GM21360 (cell line): ENCODE measurements around the gene MIEF2.
A peak's percentile ranks its signal among the peaks of the same experiment; 100 is the strongest.
"Not testable (repeated sequence)": the region's sequence is repeated elsewhere in the genome, so short reads cannot be mapped to it uniquely, and the experiment has no call there.

Experiments used
- ATAC-seq: cut with Tn5 transposase; IDR thresholded peaks from one replicate; pipeline ENCODE4 v1.9.1; 2021; ENCODE audit warnings: mild to moderate bottlenecking, moderate library complexity; ENCODE audit not compliant: unreplicated experiment

MIEF2 gene, protein sequence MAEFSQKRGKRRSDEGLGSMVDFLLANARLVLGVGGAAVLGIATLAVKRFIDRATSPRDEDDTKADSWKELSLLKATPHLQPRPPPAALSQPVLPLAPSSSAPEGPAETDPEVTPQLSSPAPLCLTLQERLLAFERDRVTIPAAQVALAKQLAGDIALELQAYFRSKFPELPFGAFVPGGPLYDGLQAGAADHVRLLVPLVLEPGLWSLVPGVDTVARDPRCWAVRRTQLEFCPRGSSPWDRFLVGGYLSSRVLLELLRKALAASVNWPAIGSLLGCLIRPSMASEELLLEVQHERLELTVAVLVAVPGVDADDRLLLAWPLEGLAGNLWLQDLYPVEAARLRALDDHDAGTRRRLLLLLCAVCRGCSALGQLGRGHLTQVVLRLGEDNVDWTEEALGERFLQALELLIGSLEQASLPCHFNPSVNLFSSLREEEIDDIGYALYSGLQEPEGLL

DNA sequence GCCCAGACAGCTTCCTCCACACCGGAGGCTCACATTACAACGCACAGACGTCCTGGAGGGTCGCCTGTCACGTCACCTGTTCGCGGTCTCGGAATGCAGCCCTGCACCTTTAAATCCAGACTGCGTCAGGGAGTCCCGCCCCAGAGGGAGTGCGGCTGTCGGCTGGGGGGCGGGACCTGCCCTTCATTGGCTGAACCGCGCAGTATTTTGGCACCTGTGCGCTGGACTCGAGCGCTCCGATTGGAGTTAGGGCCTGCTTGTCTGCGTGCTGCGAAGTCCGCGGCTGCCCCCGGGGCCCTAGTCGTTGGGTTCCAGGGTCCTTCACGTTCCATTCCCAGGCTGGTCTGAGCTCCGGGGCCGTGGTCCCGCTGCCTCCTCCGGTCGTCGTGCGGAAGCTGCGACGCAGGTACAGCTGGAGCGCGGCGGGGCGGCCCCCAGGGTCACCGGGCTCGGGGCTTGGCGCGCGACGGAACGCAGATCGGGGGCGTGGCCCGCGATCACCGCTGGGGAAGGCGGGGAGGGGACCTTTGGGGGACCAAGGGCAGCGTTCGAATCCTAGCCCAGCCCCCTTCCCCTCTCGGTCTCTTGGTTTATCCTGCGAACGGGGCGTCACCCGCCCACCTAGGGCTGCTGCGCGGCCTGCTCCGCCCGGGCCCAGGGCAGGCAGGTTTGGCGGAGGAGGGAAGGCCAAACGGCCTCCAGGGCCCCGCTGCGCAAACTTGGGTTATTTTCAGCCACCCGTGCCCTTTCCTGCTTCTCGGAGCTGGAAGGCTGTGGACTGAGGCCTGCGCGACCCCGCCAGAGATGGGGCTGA lies at the start of gene MIEF2:
TSS of gene MIEF2 (plus strand) at position 331 of the 814 bp plus-strand sequence. CDS start 2,059 bp downstream, outside the sequence.
- ATAC-seq = peak; percentile 73

- no peak for ATAC-seq
These were observed 46.7 kb upstream of the MIEF2 start for GRCh38 chr17:18213666-18214270.

- ATAC-seq = not testable (repeated sequence)
These were observed 43.6 kb upstream of the MIEF2 start for GRCh38 chr17:18216906-18217305.

- no peak for ATAC-seq
These were observed 42.9 kb upstream of the MIEF2 start for GRCh38 chr17:18217412-18218015.

GRCh38 chr17:18218756-18219415 lies 41.6 kb upstream of the MIEF2 start:
- no peak for ATAC-seq

DNA sequence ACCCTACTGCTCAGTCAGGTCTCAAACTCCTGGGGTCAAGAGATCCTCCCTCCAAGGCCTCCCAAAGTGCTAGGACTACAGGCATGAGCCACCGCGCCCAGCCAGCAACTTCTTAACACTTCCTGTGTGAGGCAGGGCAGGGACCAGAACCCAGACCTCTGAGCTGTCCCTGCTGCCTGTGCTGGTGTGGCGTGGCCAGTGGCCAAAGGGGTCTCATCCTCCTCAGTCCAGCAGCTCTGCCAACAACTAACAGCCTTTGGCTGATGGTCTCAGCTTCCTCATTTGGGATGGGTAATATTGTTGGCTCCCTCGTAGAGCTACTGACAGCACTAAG lies 36.4 kb upstream of the MIEF2 start:
- no peak for ATAC-seq

DNA sequence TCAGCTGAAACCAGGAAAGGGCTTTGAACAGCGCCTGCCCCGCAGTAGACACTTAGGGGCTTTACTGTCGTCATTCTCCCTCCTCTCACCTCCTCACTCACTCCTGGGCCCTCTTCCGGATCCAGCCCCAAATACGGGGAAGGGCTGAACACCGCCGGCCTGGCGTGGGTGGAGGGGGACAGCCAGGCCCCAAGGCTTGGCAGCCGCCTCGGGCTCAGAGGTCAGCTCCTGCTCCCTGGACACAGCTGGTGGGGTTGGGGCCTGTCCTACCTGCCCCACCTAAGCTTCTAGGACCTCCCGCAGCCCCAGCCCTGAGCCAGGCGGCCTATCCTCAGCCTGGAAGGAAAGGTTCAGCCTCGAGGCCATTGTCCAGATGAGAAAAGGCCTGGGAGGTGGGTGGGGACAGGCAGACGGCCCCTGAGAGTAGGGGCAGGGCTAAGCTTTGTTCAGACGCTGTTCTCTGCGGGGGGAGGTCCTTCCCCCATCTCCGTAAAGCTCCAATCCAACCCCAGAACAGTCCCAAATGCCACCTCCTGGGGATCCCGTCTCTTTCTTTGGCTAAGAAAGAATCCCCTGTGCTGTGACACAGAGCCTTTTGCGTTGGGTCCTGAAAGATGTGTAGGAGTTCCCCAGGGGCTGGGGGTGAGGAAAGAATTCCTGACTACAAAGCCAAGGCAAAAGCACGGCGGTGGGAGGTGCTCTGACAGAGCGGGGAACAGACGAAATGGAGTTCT lies 35.9 kb upstream of the MIEF2 start:
- ATAC-seq = no peak

DNA sequence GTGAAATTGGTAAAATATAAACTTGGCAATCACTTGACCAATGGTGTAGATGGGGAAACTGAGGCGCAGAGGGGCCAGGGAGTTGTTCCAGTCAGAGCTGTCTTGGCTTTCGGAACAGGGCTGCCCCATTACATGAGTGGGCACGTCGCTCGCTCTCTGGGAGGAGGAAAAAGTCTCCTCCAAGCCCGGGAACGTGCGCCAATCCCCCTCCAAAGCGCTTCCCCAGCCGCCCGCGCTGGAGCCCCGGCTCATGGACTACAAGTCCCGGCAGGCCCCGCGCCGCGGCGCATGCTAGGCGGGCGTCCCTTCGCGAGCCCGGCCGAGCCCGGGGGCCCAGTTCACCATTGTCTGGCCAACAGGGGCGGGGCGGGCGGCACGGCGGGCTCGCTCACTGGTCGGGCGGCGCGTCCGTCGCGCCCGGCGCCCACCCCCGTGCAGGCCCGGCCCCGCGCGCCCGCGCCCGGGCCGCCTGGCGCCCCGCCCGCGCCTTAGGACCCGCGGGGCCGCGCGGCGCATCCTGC lies 35.3 kb upstream of the MIEF2 start, which contains the start of gene LLGL1:
TSS of gene LLGL1 (plus strand) at position 515 of the 521 bp plus-strand sequence. CDS start 48 bp downstream, outside the sequence.
- ATAC-seq = peak; percentile 92

GRCh38 chr17:18225642-18226283 lies 34.7 kb upstream of the MIEF2 start:
- peak; percentile 28 for ATAC-seq

DNA sequence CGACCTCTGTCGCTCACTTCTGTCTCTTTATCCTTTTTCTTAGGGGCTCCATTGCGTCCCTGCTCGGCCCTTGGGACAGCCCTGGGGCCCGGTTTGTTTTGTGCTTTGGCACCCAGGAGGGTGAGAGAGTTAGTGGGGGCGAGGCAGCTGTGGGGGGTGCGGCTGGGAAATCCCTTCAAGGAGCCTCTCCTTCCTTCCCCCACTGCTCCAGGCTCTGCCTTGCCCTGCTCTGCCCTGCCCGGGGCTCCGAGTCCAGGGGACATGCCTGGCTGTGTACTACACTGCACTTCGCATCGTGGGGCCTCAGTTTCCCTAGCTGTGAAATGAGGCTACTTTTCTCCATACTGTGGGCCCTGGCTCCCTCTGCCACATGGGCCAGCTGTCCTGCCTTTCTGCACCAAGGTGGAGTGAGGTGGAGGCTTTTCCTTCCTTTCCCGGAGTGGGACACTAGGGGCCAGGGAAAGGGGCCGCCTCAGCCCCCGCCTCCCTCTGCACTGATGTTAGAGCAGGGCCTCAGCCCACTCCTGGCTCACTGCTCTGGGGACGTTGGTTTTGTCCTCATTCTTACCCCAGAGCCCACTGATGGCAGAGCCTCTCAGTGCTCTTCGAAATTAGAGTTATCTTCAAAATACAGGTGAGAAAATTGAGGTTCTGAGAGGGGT lies 34.0 kb upstream of the MIEF2 start:
- no peak for ATAC-seq

GRCh38 chr17:18227635-18228034 lies 32.8 kb upstream of the MIEF2 start:
- no peak for ATAC-seq

DNA sequence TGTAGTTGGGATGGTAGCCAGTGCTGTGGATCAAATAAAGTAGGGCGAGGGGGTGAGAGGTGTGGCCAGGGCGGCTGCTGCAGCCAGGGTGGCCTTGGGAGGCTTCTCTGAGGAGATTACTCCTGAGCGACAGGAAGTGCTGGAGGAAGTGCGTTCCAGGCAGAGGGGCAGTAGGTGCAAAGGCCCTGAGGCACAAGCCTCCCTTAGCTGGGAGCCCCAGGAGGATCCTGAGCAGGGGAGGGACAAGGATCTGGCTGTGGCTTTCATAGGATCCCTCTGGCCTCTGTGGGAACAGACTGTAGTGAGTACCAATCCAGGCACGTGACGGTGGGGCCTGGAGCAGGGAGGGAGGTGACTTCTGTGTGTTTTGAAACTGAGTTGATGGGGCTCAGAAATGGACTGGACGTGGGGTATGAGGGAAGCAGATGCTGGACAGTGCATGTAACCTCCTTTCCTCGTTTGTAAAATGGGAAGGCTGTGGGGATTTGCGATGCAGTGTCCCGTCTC lies 32.2 kb upstream of the MIEF2 start:
- no peak for ATAC-seq

GRCh38 chr17:18229254-18229653 lies 31.2 kb upstream of the MIEF2 start:
- ATAC-seq = no peak

DNA sequence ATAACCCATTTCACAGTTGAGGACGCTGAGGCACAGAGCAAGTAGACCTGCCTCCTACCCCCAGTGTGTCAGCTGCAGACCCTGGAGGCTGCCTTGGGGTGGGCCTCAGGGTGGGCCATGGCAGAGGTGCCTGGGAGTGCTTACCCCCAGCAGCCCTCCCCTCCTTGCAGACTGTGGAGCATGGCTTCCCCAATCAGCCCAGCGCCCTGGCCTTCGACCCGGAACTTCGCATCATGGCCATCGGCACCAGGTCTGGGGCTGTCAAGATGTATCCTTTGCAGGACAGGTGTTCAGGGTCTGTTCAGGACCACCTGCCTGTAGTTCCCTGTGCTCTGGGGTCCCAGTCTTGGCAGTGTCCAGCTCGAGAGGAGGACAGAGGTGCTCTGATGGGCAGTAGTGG lies 30.7 kb upstream of the MIEF2 start:
- ATAC-seq = no peak

- ATAC-seq = no peak
These were observed 29.9 kb upstream of the MIEF2 start for GRCh38 chr17:18230288-18231141.

DNA sequence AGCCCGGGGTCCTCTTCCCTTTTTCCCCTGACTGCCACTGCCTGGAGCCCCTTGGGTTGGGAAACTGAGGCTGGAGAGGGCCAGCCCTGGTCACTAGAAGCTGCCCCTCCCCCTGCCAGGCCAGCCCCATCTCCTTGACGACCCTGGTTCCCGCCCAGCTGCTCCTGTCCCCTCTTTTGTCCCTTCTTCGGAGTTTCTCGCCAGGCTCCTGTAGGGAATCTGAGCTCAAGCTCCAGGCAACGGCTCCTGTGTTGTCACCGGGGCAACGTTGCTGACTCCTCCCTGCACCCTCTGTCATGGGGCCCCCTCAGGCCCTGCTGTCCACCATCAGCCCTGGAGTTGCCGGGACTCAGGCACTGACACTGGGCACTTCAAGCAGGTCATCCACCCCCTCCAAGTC lies 29.3 kb upstream of the MIEF2 start:
- ATAC-seq = no peak

GRCh38 chr17:18233803-18234518 lies 26.5 kb upstream of the MIEF2 start:
- no peak for ATAC-seq
